Measurements from ENCODE around the gene PNPLA2. TPM values are rescaled to one million over a fixed set of nuclear protein-coding genes. Genes with fewer than 3 reads are reported as not detected.

PNPLA2 gene
- total RNA-seq, 1 donor from 2014 or later, result 55.6 TPM

- no peak for TF ChIP-seq CTCF (conservative IDR thresholded peaks at IDR 0.05)
- H3K27ac Mint-ChIP-seq, result no peak overlapping the region
- no peaks in the 10 kb centered on the region for H3K4me1 Mint-ChIP-seq (ENCODE audit: unreplicated experiment)
- H3K9me3 Mint-ChIP-seq, result no peaks in the 10 kb centered on the region
- no peak for DNase-seq (ENCODE audit: extremely low spot score, unreplicated experiment)
- no peak overlapping the region for H3K4me3 Mint-ChIP-seq
- peaks cover 3% of the 10 kb centered on the region for H3K27me3 Mint-ChIP-seq
- no peaks in the 10 kb centered on the region for H3K36me3 Mint-ChIP-seq
Measured at GRCh38 chr11:853682-854448, 35.2 kb downstream of the PNPLA2 start.

GRCh38 chr11:854601-855329, 36.1 kb downstream of the PNPLA2 start:
- H3K27ac Mint-ChIP-seq, result no peak overlapping the region
- H3K4me1 Mint-ChIP-seq (ENCODE audit: unreplicated experiment), result peaks cover 4% of the 10 kb centered on the region
- no peak for TF ChIP-seq CTCF (conservative IDR thresholded peaks at IDR 0.05)
- no peaks in the 10 kb centered on the region for H3K36me3 Mint-ChIP-seq
- DNase-seq (ENCODE audit: extremely low spot score, unreplicated experiment), result no peak
- H3K4me3 Mint-ChIP-seq, result no peak overlapping the region
- H3K27me3 Mint-ChIP-seq, result peaks cover 3% of the 10 kb centered on the region
- no peaks in the 10 kb centered on the region for H3K9me3 Mint-ChIP-seq

GRCh38 chr11:855330-855674, 36.6 kb downstream of the PNPLA2 start:
- peaks cover 3% of the 10 kb centered on the region for H3K27me3 Mint-ChIP-seq
- TF ChIP-seq CTCF (conservative IDR thresholded peaks at IDR 0.05), result no peak
- H3K4me1 Mint-ChIP-seq (ENCODE audit: unreplicated experiment), result peaks cover 4% of the 10 kb centered on the region
- no peak overlapping the region for H3K4me3 Mint-ChIP-seq
- no peak overlapping the region for H3K27ac Mint-ChIP-seq
- H3K9me3 Mint-ChIP-seq, result no peaks in the 10 kb centered on the region
- H3K36me3 Mint-ChIP-seq, result no peaks in the 10 kb centered on the region
- DNase-seq (ENCODE audit: extremely low spot score, unreplicated experiment), result no peak

GRCh38 chr11:855796-856195, 37.1 kb downstream of the PNPLA2 start:
- TF ChIP-seq CTCF (conservative IDR thresholded peaks at IDR 0.05), result no peak
- Mint-ChIP-seq H3K9me3 (no peaks in the 10 kb centered on the region), H3K36me3 (no peaks in the 10 kb centered on the region), H3K4me3 (no peak overlapping the region), H3K27me3 (peaks cover 3% of the 10 kb centered on the region), H3K4me1 (ENCODE audit: unreplicated experiment) (peaks cover 4% of the 10 kb centered on the region), H3K27ac (no peak overlapping the region)
- DNase-seq (ENCODE audit: extremely low spot score, unreplicated experiment), result no peak

GRCh38 chr11:856397-856796, 37.7 kb downstream of the PNPLA2 start:
- H3K4me3 Mint-ChIP-seq, result no peak overlapping the region
- DNase-seq (ENCODE audit: extremely low spot score, unreplicated experiment), result no peak

More at GRCh38 chr11:856397-856796, 37.7 kb downstream of the PNPLA2 start:
- no peaks in the 10 kb centered on the region for H3K36me3 Mint-ChIP-seq
- H3K27ac Mint-ChIP-seq, result no peak overlapping the region
- peaks cover 3% of the 10 kb centered on the region for H3K27me3 Mint-ChIP-seq
- no peaks in the 10 kb centered on the region for H3K9me3 Mint-ChIP-seq
- TF ChIP-seq CTCF (conservative IDR thresholded peaks at IDR 0.05), result no peak
- H3K4me1 Mint-ChIP-seq (ENCODE audit: unreplicated experiment), result peaks cover 4% of the 10 kb centered on the region
